Smooth muscle cell (in vitro differentiated cells): ENCODE results near the gene RAD23B. TPM values are rescaled to one million over a fixed set of nuclear protein-coding genes. Genes with fewer than 3 reads are reported as not detected.

Experiments
- DNase-seq: peaks from one replicate; lab custom pipeline; 2025; ENCODE audit not compliant: unreplicated experiment; lab: John Stamatoyannopoulos, UW
- H2AFZ ChIP-seq: fragments of 200-600 bp; sonication (generic); 2 replicates; pipeline ENCODE4 v1.6.0; 2016; ENCODE audit warnings: antibody characterized with exemption, low read depth, mild to moderate bottlenecking
- H3F3A ChIP-seq: fragments of 200-600 bp; sonication (generic); 2 replicates; pipeline ENCODE4 v1.6.0; 2017; ENCODE audit warnings: antibody characterized with exemption, low read depth
- H3K27ac ChIP-seq: fragments of 200-600 bp; sonication (generic); 2 replicates; pipeline ENCODE4 v1.5.1; 2016; ENCODE audit warnings: low read depth, mild to moderate bottlenecking
- H3K27me3 ChIP-seq: fragments of 200-600 bp; sonication (generic); 2 replicates; pipeline ENCODE4 v1.6.1; 2016; ENCODE audit warnings: low read depth, mild to moderate bottlenecking
- H3K36me3 ChIP-seq: fragments of 200-600 bp; sonication (generic); 2 replicates; pipeline ENCODE4 v1.5.1; 2016; ENCODE audit warnings: low read depth
- H3K4me1 ChIP-seq: fragments of 200-600 bp; sonication (generic); 2 replicates; pipeline ENCODE4 v1.5.1; 2016; ENCODE audit warnings: low read depth
- H3K4me2 ChIP-seq: fragments of 200-600 bp; sonication (generic); 2 replicates; pipeline ENCODE4 v1.6.0; 2016; ENCODE audit warnings: mild to moderate bottlenecking
- H3K4me3 ChIP-seq: fragments of 200-600 bp; sonication (generic); 2 replicates; pipeline ENCODE4 v1.5.1; 2016; ENCODE audit warnings: mild to moderate bottlenecking
- H3K79me2 ChIP-seq: fragments of 200-600 bp; sonication (generic); 2 replicates; pipeline ENCODE4 v1.6.0; 2016; ENCODE audit warnings: low read depth, mild to moderate bottlenecking
- H3K9ac ChIP-seq: fragments of 200-600 bp; sonication (generic); 2 replicates; pipeline ENCODE4 v1.6.0; 2016; ENCODE audit warnings: low read depth
- H3K9me3 ChIP-seq: fragments of 200-600 bp; sonication (generic); replicated peaks from 2 replicates; pipeline ENCODE4 v1.5.1; 2016; ENCODE audit warnings: low read depth
- H4K20me1 ChIP-seq: fragments of 200-600 bp; sonication (generic); 2 replicates; pipeline ENCODE4 v1.6.0; 2016; ENCODE audit warnings: low read depth
- CTCF ChIP-seq: fragments of 200-600 bp; sonication (generic); IDR thresholded peaks from 2 replicates; pipeline ENCODE4 v1.5.1; 2017; ENCODE audit warnings: borderline replicate concordance, mild to moderate bottlenecking, antibody characterized with exemption; ENCODE audit not compliant: insufficient read depth, poor library complexity, severe bottlenecking
- WGBS: methylation state at CpG from one replicate; pipeline ENCODE4 v1.1.7; 2016; ENCODE audit warnings: low lambda C conversion rate; 5-methylcytosine and 5-hydroxymethylcytosine counted together
- polyA plus RNA-seq: library from polyadenylated mRNA; unstranded; fragments of >200 nt; fragmentation: Nextera tagmentation; extraction: Ambion mirVana; gene quantifications from 2 replicates; pipeline ENCODE4 v1.2.1, GENCODE V29; 2016
- total RNA-seq: library from RNA; depleted of rRNA; stranded (reverse); fragments of >200 nt; gene quantifications from 2 replicates; pipeline ENCODE4 v1.2.3, GENCODE V29; 2014

RAD23B gene
- total and polyA plus RNA-seq, 2 experiments from 2014 or later = 11.0 to 112 TPM

DNA sequence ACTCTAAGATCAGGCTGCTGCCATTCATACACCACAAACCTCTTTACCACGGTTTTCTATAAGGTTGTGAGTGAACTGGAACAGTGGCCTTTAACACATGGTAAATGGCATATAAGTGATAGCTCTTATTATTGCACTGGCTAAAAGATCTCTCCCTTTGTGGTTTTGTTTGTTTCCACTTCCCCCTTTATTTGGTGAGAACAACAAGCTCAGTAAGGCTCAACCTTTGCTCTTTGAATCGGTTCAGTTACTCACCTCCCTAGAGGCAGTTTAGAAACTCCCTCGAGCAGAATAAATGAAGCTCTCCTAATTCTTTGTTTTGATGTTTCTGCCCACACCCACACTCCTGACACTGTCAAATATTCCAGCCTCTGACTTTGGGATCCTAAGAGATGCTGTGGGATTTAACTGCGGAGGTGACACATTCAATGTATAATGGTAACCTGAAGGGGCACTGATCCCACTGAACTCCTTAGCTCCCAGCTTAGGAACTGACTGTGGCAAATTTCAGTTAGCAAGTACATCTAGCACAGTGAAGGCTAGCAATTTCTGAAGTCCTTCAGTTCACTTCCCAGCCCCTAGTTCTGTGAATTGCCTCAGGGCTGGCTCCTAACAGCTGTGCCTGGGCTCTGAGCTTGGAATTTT is 22.5 kb upstream of the RAD23B start:
- DNase-seq = no peak

DNA sequence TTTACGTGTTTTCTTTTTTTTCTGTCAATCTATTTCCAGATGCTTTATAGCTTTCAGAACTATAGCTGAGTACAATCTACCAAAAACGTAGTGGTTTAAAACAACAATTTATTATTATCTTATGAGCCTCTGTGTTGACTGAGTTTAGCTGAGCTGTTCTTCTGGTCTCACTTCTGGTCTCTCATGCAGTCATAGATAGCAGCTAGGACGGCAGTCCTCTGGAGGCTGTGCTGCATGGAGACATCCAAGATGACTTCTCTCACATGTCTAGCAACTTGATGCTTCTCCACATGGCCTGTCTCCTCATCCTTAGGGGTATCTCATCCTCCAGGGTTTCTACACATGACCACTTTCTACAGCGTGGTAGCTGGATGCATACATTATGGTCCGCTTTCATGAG is 22.0 kb upstream of the RAD23B start:
- 65% methylated on average over 5 of the region's 5 CpGs for WGBS
- Histone ChIP-seq H3K36me3 (no peaks in the 10 kb centered on the region), H4K20me1 (no peaks in the 10 kb centered on the region), H3K4me2 (no peak overlapping the region), H3K79me2 (no peaks in the 10 kb centered on the region), H2AFZ (peak overlapping the region; percentile 54), H3F3A (no peaks in the 10 kb centered on the region), H3K9ac (no peak overlapping the region), H3K4me1 (peaks cover 14% of the 10 kb centered on the region), H3K27ac (peak overlapping the region; percentile 23), H3K9me3 (no peaks in the 10 kb centered on the region), H3K4me3 (no peak overlapping the region), H3K27me3 (no peaks in the 10 kb centered on the region)
- no peak for DNase-seq
- no peak for TF ChIP-seq CTCF

More for the DNA sequence above, 22.5 kb upstream of the RAD23B start:
- Histone ChIP-seq H3K9ac (no peak overlapping the region), H3K4me3 (no peak overlapping the region), H3K36me3 (no peaks in the 10 kb centered on the region), H3K79me2 (no peaks in the 10 kb centered on the region), H3K27me3 (no peaks in the 10 kb centered on the region), H3F3A (no peaks in the 10 kb centered on the region), H3K4me2 (no peak overlapping the region), H3K4me1 (peaks cover 14% of the 10 kb centered on the region), H3K27ac (peak overlapping the region; percentile 23), H3K9me3 (no peaks in the 10 kb centered on the region), H2AFZ (peak overlapping the region; percentile 54), H4K20me1 (no peaks in the 10 kb centered on the region)
- WGBS = 46% methylated on average over 4 of the region's 4 CpGs
- TF ChIP-seq CTCF = no peak

- Histone ChIP-seq H3K27ac (no peak overlapping the region), H3K9me3 (no peaks in the 10 kb centered on the region), H3K9ac (no peak overlapping the region), H4K20me1 (no peaks in the 10 kb centered on the region), H3K4me3 (no peak overlapping the region), H3K4me2 (no peak overlapping the region), H3K79me2 (no peaks in the 10 kb centered on the region), H3K36me3 (no peaks in the 10 kb centered on the region), H3K27me3 (no peaks in the 10 kb centered on the region), H3F3A (no peaks in the 10 kb centered on the region), H3K4me1 (peaks cover 14% of the 10 kb centered on the region), H2AFZ (no peak overlapping the region)
- TF ChIP-seq CTCF = no peak
- 87% methylated on average over 2 of the region's 2 CpGs for WGBS
- DNase-seq = no peak
These were observed 19.8 kb upstream of the RAD23B start for GRCh38 chr9:107263289-107263688.
